GM18909 (cell line): Measurements from ENCODE around the gene RTKN.
"Not testable (repeated sequence)": the region's sequence is repeated elsewhere in the genome, so short reads cannot be mapped to it uniquely, and the experiment has no call there.

Source experiments
- ATAC-seq: cut with Tn5 transposase; IDR thresholded peaks from one replicate; pipeline ENCODE4 v1.9.1; 2021; ENCODE audit warnings: mild to moderate bottlenecking; ENCODE audit not compliant: unreplicated experiment, poor library complexity

Gene RTKN

GRCh38 chr2:74439803-74440377 lies 1.8 kb downstream of the RTKN start:
- no peak for ATAC-seq

- no peak for ATAC-seq
Observed at GRCh38 chr2:74439373-74439772, 2.4 kb downstream of the RTKN start.

- ATAC-seq: no peak
Observed at GRCh38 chr2:74438248-74438647, 3.5 kb downstream of the RTKN start.

- no peak for ATAC-seq
Observed at GRCh38 chr2:74436848-74437695, 4.7 kb downstream of the RTKN start.

- ATAC-seq: no peak
Observed at GRCh38 chr2:74436111-74436805, 5.5 kb downstream of the RTKN start.

- ATAC-seq: no peak
Observed at GRCh38 chr2:74430502-74430901, 11.2 kb downstream of the RTKN start.

- no peak for ATAC-seq
Observed at GRCh38 chr2:74429487-74430451, 12.0 kb downstream of the RTKN start.

- no peak for ATAC-seq
Observed at GRCh38 chr2:74428675-74429074, 13.1 kb downstream of the RTKN start.

GRCh38 chr2:74427551-74427950 lies 14.2 kb downstream of the RTKN start:
- ATAC-seq: no peak

GRCh38 chr2:74426181-74426758 lies 15.5 kb downstream of the RTKN start:
- ATAC-seq: no peak

- no peak for ATAC-seq
Observed at GRCh38 chr2:74425523-74425922, 16.2 kb downstream of the RTKN start.

- ATAC-seq: no peak
Observed at GRCh38 chr2:74424995-74425406, 16.7 kb downstream of the RTKN start.

- no peak for ATAC-seq
Observed at GRCh38 chr2:74424139-74424992, 17.4 kb downstream of the RTKN start.

- no peak for ATAC-seq
Observed at GRCh38 chr2:74423231-74424095, 18.3 kb downstream of the RTKN start.

- peak; percentile 93 for ATAC-seq
Observed at GRCh38 chr2:74421221-74421870, 20.4 kb downstream of the RTKN start, which contains the start of the genes C2orf81 and WDR54. Gene C2orf81, minus strand, starts transcription at chr2:74421619. Its CDS starts 59 bp downstream, at chr2:74421560. Gene WDR54, plus strand, starts transcription at chr2:74421730. Its CDS starts 424 bp downstream, at chr2:74422154.

GRCh38 chr2:74420443-74421103 lies 21.2 kb downstream of the RTKN start:
- ATAC-seq: not testable (repeated sequence)

GRCh38 chr2:74420006-74420405 lies 21.7 kb downstream of the RTKN start:
- no peak for ATAC-seq
